Skeletal muscle cell (primary cell): Measurements from ENCODE around the gene REG1B.
"Not testable (repeated sequence)": the region's sequence is repeated elsewhere in the genome, so short reads cannot be mapped to it uniquely, and the experiment has no call there.

Experiments used
- DNase-seq: peaks from one replicate; pipeline ENCODE4 v3.0.0-alpha.2; 2010; ENCODE audit warnings: low read depth
- H3K4me3 ChIP-seq: 2 replicates; pipeline ENCODE4 v1.5.1; 2011; ENCODE audit warnings: low read depth, mild to moderate bottlenecking, control low read depth, low read length, moderate library complexity

REG1B gene

GRCh38 chr2:79086255-79086654, 1.5 kb downstream of the REG1B start:
- no peak overlapping the region for H3K4me3 ChIP-seq
- DNase-seq = no peak

- DNase-seq = no peak
- H3K4me3 ChIP-seq = no peak overlapping the region
Measured at GRCh38 chr2:79085382-79085781, 2.4 kb downstream of the REG1B start.

GRCh38 chr2:79084495-79085135, 3.2 kb downstream of the REG1B start:
- DNase-seq = no peak
- H3K4me3 ChIP-seq = no peak overlapping the region

- no peak overlapping the region for H3K4me3 ChIP-seq
Measured at GRCh38 chr2:79083597-79084251, 4.1 kb downstream of the REG1B start.

GRCh38 chr2:79082987-79083386, 4.8 kb downstream of the REG1B start:
- H3K4me3 ChIP-seq = no peak overlapping the region
- no peak for DNase-seq

More at GRCh38 chr2:79083597-79084251, 4.1 kb downstream of the REG1B start:
- no peak for DNase-seq

GRCh38 chr2:79071078-79071477, 16.7 kb downstream of the REG1B start:
- no peak overlapping the region for H3K4me3 ChIP-seq
- no peak for DNase-seq

- no peak for DNase-seq
- H3K4me3 ChIP-seq = no peak overlapping the region
Measured at GRCh38 chr2:79065201-79065600, 22.6 kb downstream of the REG1B start.

GRCh38 chr2:79054769-79055168, 33.0 kb downstream of the REG1B start:
- DNase-seq, H3K4me3 ChIP-seq: not testable (repeated sequence)

GRCh38 chr2:79053486-79053885, 34.3 kb downstream of the REG1B start:
- DNase-seq, H3K4me3 ChIP-seq: not testable (repeated sequence)

GRCh38 chr2:79041032-79041448, 46.8 kb downstream of the REG1B start:
- no peak overlapping the region for H3K4me3 ChIP-seq
- no peak for DNase-seq

GRCh38 chr2:79039944-79040343, 47.8 kb downstream of the REG1B start:
- no peak overlapping the region for H3K4me3 ChIP-seq
- no peak for DNase-seq
